ENCODE results near the gene EIF3A. TPM values are rescaled to one million over a fixed set of nuclear protein-coding genes. Genes with fewer than 3 reads are reported as not detected.

The EIF3A gene
- total RNA-seq, 1 donor from 2014 or later: 146 TPM

DNA sequence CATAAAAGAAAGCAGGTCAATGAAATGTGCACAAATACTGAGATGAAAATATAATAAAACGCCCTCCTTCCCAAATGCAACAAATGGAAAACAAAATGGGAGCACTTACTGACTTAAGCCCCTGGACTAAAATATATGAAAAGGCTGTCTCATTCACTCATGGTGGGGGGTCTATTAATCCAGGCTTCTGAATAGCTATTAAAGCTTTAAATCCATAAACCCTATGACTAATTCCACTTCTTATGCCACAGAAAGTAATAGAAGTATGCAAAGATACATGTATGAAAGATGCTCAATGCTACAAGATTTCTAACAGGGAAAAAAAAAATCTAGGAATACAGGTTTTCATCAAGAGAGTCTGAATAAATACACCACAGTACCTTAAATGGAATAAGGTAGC, 20.5 kb downstream of the EIF3A start:
- Mint-ChIP-seq H3K27me3 (ENCODE audit: unreplicated experiment) (no peaks in the 10 kb centered on the region), H3K36me3 (ENCODE audit: unreplicated experiment) (peaks cover 62% of the 10 kb centered on the region), H3K4me1 (ENCODE audit: unreplicated experiment) (no peaks in the 10 kb centered on the region), H3K27ac (ENCODE audit: unreplicated experiment) (no peak overlapping the region), H3K9me3 (ENCODE audit: unreplicated experiment) (no peaks in the 10 kb centered on the region), H3K4me3 (ENCODE audit: unreplicated experiment) (no peak overlapping the region)
- TF ChIP-seq, protein P1, sequence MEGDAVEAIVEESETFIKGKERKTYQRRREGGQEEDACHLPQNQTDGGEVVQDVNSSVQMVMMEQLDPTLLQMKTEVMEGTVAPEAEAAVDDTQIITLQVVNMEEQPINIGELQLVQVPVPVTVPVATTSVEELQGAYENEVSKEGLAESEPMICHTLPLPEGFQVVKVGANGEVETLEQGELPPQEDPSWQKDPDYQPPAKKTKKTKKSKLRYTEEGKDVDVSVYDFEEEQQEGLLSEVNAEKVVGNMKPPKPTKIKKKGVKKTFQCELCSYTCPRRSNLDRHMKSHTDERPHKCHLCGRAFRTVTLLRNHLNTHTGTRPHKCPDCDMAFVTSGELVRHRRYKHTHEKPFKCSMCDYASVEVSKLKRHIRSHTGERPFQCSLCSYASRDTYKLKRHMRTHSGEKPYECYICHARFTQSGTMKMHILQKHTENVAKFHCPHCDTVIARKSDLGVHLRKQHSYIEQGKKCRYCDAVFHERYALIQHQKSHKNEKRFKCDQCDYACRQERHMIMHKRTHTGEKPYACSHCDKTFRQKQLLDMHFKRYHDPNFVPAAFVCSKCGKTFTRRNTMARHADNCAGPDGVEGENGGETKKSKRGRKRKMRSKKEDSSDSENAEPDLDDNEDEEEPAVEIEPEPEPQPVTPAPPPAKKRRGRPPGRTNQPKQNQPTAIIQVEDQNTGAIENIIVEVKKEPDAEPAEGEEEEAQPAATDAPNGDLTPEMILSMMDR (IDR thresholded peaks at IDR 0.05): no peak
- DNase-seq (ENCODE audit: extremely low spot score, unreplicated experiment): no peak

DNA sequence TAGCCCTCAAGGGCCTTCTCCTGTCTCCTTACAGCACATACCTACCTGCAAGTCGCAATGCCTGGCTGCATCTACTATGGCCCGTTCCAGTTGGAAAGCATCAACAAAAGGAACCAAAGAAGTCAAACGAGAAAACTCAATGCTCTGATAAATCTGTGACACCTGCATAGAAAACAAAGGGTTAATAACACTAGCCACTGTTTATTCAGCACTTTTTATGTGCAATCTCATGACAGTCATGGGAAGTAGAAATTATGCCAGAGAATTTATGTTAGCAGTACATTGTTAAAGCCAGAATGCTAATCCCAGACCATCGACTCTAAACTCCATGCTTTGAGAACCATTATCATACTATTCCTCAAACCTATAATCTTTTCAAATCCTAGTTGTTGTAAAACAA, 21.1 kb downstream of the EIF3A start:
- H3K27ac Mint-ChIP-seq (ENCODE audit: unreplicated experiment): no peak overlapping the region

DNA sequence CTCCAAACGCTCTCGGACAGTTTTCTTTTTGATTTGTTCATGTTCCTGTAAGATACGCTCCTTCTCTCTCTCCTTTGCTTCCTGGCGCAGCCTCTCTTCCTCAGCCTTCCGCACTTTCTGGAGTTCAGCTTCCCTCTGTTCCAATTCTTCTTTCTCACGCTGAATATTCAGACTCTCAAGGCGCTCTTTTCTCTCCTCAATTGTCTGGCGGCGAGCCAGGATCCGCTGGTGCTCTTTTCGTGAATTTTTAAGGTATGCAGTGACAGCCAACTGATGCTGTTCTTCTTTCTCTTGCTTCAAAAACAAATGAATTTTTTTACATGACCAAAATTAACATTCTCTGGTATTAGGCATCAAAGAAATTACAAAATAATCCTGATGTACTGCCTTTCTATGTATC, 22.6 kb downstream of the EIF3A start:
- Mint-ChIP-seq H3K9me3 (ENCODE audit: unreplicated experiment) (no peaks in the 10 kb centered on the region), H3K36me3 (ENCODE audit: unreplicated experiment) (peaks cover 59% of the 10 kb centered on the region), H3K27ac (ENCODE audit: unreplicated experiment) (no peak overlapping the region), H3K27me3 (ENCODE audit: unreplicated experiment) (no peaks in the 10 kb centered on the region), H3K4me3 (ENCODE audit: unreplicated experiment) (no peak overlapping the region), H3K4me1 (ENCODE audit: unreplicated experiment) (no peaks in the 10 kb centered on the region)
- TF ChIP-seq, protein P1 (IDR thresholded peaks at IDR 0.05): no peak
- DNase-seq (ENCODE audit: extremely low spot score, unreplicated experiment): no peak

More for the DNA sequence above, 21.1 kb downstream of the EIF3A start:
- TF ChIP-seq, protein P1 (IDR thresholded peaks at IDR 0.05): no peak
- Mint-ChIP-seq H3K27me3 (ENCODE audit: unreplicated experiment) (no peaks in the 10 kb centered on the region), H3K4me1 (ENCODE audit: unreplicated experiment) (no peaks in the 10 kb centered on the region), H3K36me3 (ENCODE audit: unreplicated experiment) (peaks cover 62% of the 10 kb centered on the region), H3K9me3 (ENCODE audit: unreplicated experiment) (no peaks in the 10 kb centered on the region), H3K4me3 (ENCODE audit: unreplicated experiment) (no peak overlapping the region)
- no peak for DNase-seq (ENCODE audit: extremely low spot score, unreplicated experiment)

DNA sequence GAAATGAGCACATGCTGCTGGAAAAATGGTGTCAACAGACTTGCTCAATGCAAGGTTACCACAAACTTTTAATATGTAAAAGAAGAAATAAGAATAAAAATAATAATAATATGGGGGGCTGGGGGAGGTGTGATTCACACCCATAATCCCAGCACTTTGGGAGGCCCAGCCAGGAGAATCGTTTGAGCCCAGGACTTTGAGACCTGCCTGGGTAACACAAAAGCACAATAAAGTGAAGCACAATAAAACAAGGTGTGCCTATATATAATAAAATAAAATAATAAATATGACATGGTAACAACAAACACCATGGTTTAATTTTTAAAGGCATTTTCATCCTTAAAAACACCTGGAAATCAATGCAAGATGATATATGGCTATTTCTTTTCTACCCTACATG, 25.1 kb downstream of the EIF3A start:
- TF ChIP-seq, protein P1 (IDR thresholded peaks at IDR 0.05): no peak
- no peaks in the 10 kb centered on the region for H3K9me3 Mint-ChIP-seq (ENCODE audit: unreplicated experiment)

DNA sequence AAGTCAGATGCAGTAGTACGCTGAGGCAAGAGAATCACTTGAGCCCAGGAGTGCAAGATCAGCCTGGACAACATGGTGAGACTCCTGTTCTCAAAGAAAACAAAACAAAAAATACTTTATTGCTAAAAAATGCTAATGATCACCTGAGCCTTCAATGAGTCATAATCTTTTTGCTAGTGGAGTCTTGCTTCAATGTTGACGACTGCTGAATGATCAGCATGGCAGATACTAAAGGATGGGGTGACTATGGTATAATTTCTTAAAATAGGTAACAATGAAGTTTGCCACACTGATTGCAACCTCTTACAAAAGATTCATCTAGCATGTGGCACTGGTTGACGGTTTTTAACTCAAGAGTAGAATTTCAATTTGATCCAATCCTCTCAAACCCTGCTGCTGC, 28.8 kb downstream of the EIF3A start:
- no peak for DNase-seq (ENCODE audit: extremely low spot score, unreplicated experiment)
- Mint-ChIP-seq H3K27ac (ENCODE audit: unreplicated experiment) (no peak overlapping the region), H3K27me3 (ENCODE audit: unreplicated experiment) (no peaks in the 10 kb centered on the region), H3K4me1 (ENCODE audit: unreplicated experiment) (no peaks in the 10 kb centered on the region), H3K36me3 (ENCODE audit: unreplicated experiment) (peaks cover 82% of the 10 kb centered on the region), H3K9me3 (ENCODE audit: unreplicated experiment) (no peaks in the 10 kb centered on the region), H3K4me3 (ENCODE audit: unreplicated experiment) (no peak overlapping the region)
- TF ChIP-seq, protein P1 (IDR thresholded peaks at IDR 0.05): no peak

More for the DNA sequence above, 25.1 kb downstream of the EIF3A start:
- peaks cover 78% of the 10 kb centered on the region for H3K36me3 Mint-ChIP-seq (ENCODE audit: unreplicated experiment)
- no peak overlapping the region for H3K4me3 Mint-ChIP-seq (ENCODE audit: unreplicated experiment)
- H3K4me1 Mint-ChIP-seq (ENCODE audit: unreplicated experiment): no peaks in the 10 kb centered on the region
- H3K27ac Mint-ChIP-seq (ENCODE audit: unreplicated experiment): no peak overlapping the region
- no peak for DNase-seq (ENCODE audit: extremely low spot score, unreplicated experiment)
- H3K27me3 Mint-ChIP-seq (ENCODE audit: unreplicated experiment): no peaks in the 10 kb centered on the region

Measured in osteocyte (in vitro differentiated cells).